ENCODE results near the gene UBL4A.
A peak's percentile ranks its signal among the peaks of the same experiment; 100 is the strongest.

The UBL4A gene

DNA sequence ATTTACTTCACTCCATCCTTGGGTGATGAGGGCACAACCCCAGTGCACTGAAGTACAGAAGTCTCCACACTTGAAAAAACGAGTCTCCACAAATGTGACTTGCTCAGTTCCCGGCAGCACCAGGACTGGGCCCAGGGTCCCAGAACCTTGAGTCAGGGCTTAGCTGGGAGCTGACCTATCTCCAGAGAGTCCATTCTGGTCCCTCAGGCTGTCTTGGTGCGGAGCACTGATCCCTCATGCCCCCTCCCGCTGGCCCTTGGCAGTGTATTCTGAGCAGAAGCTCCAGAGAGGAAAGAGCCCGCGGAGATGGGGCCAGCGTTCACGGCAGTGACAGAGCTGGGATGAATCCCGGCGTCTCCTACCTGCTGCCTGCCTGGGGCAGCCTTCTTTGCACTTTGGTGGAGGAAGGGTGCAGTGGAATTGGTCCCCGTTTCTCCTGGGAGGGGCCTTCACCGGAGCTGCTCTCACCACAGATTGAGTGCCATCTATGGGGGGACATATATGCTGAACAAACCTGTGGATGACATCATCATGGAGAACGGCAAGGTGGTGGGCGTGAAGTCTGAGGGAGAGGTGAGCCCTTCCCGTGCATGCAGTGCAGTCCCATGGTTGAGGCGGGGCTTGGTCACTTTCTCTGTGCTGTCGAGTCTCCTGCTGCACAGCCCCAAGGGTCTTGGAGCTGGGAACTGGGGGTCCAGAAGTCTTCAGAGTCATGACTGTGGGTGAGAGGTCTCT, 45.6 kb downstream of the UBL4A start:
- Histone ChIP-seq H3K79me2 (ENCODE audit: insufficient read depth, low read length) (peaks cover 7% of the 10 kb centered on the region; the same call in 1 of the 2 replicates), H3K9ac (ENCODE audit: low read length) (no peak overlapping the region), H3K9me2 (ENCODE audit: low read depth, low read length) (no peaks in the 10 kb centered on the region), H3K4me3 (ENCODE audit: low read depth, low read length, poor library complexity, severe bottlenecking) (no peak overlapping the region), H3K27ac (ENCODE audit: low read depth, low read length, poor library complexity, severe bottlenecking) (no peak overlapping the region), H3K9me3 (ENCODE audit: low read length) (no peaks in the 10 kb centered on the region), H3K36me3 (ENCODE audit: insufficient read depth, low read length) (peaks cover 20% of the 10 kb centered on the region), H2AFZ (ENCODE audit: low read length) (no peak overlapping the region), H3K4me1 (ENCODE audit: insufficient read depth, low read length, severe bottlenecking) (peaks cover 36% of the 10 kb centered on the region), H3K4me2 (ENCODE audit: low read length) (no peak overlapping the region), H3K27me3 (ENCODE audit: insufficient read depth, low read length) (no peaks in the 10 kb centered on the region), H3F3A (ENCODE audit: insufficient read depth, low read length) (no peaks in the 10 kb centered on the region), H4K20me1 (ENCODE audit: insufficient read depth, low read length) (no peaks in the 10 kb centered on the region)
- TF ChIP-seq EZH2 (IDR thresholded peaks at IDR 0.05; ENCODE audit: borderline replicate concordance, low read length) = no peak
- TF ChIP-seq, protein P1, sequence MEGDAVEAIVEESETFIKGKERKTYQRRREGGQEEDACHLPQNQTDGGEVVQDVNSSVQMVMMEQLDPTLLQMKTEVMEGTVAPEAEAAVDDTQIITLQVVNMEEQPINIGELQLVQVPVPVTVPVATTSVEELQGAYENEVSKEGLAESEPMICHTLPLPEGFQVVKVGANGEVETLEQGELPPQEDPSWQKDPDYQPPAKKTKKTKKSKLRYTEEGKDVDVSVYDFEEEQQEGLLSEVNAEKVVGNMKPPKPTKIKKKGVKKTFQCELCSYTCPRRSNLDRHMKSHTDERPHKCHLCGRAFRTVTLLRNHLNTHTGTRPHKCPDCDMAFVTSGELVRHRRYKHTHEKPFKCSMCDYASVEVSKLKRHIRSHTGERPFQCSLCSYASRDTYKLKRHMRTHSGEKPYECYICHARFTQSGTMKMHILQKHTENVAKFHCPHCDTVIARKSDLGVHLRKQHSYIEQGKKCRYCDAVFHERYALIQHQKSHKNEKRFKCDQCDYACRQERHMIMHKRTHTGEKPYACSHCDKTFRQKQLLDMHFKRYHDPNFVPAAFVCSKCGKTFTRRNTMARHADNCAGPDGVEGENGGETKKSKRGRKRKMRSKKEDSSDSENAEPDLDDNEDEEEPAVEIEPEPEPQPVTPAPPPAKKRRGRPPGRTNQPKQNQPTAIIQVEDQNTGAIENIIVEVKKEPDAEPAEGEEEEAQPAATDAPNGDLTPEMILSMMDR (IDR thresholded peaks at IDR 0.05; ENCODE audit: low read length) = no peak

DNA sequence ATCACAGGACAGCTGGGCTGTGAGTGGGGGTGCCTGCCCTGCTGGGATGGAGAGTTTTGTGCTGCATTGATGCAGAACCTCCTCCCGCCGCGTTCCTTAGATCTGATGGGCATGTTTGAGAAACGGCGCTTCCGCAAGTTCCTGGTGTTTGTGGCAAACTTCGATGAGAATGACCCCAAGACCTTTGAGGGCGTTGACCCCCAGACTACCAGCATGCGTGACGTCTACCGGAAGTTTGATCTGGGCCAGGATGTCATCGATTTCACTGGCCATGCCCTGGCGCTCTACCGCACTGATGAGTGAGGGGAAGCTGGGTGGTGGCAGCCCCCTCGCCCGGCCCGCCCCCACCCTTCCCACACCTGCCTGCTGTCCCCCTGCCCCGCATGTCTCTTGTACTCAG, 46.6 kb downstream of the UBL4A start:
- TF ChIP-seq, protein P1 (IDR thresholded peaks at IDR 0.05; ENCODE audit: low read length) = no peak
- no peak for TF ChIP-seq EZH2 (IDR thresholded peaks at IDR 0.05; ENCODE audit: borderline replicate concordance, low read length)
- no peak overlapping the region for H3K27ac ChIP-seq (ENCODE audit: low read depth, low read length, poor library complexity, severe bottlenecking)

DNA sequence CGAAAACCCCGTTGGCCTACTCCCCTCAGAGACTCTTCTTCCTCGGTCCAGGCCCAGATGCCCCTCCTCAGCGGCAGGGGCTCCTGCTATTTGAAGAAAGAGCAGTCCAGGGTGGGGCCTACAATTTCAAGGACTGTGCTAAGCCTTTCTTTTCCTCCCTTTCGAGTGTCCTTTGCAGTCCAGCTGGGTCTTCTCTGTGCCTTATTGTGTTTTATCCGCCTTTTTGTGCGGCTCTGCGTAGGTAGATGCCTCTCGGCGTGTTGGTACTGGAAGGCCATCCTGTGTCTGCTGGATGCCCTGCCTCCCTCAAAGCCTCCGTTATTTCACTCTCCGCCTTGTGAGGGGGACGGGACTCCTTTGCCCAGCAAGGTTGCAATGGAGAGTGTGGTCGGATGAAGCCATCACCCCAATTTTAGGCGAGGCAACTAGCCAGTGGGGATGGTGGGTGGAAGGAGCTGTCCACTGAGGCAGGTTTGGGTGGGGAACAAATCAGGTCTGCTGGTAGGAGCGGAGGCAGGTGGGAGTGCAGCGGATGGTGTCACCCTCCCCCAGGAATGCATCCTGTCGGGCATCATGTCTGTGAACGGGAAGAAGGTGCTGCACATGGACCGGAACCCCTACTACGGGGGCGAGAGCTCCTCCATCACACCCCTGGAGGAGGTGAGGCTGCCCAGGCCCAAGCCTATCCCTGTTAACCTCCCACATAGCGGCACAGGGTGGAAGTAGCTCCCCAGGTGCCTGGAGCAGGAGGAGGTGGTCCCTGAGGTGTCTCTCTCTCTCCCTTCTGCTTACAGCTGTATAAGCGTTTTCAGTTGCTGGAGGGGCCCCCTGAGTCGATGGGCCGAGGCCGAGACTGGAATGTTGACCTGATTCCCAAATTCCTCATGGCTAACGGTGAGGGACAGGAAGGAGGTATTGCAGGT, 48.2 kb downstream of the UBL4A start:
- Histone ChIP-seq H3K4me2 (ENCODE audit: low read length) (peak overlapping the region; percentile 96), H3F3A (ENCODE audit: insufficient read depth, low read length) (no peaks in the 10 kb centered on the region), H3K79me2 (ENCODE audit: insufficient read depth, low read length) (peaks cover 7% of the 10 kb centered on the region; the same call in 1 of the 2 replicates), H3K4me3 (ENCODE audit: low read depth, low read length, poor library complexity, severe bottlenecking) (peak overlapping the region; percentile 81), H3K9me3 (ENCODE audit: low read length) (no peaks in the 10 kb centered on the region), H3K9me2 (ENCODE audit: low read depth, low read length) (no peaks in the 10 kb centered on the region), H3K36me3 (ENCODE audit: insufficient read depth, low read length) (peaks cover 30% of the 10 kb centered on the region), H3K4me1 (ENCODE audit: insufficient read depth, low read length, severe bottlenecking) (peaks cover 21% of the 10 kb centered on the region), H2AFZ (ENCODE audit: low read length) (no peak overlapping the region), H3K27ac (ENCODE audit: low read depth, low read length, poor library complexity, severe bottlenecking) (no peak overlapping the region), H4K20me1 (ENCODE audit: insufficient read depth, low read length) (no peaks in the 10 kb centered on the region), H3K27me3 (ENCODE audit: insufficient read depth, low read length) (no peaks in the 10 kb centered on the region), H3K9ac (ENCODE audit: low read length) (peak overlapping the region; percentile 76)
- TF ChIP-seq EZH2 (IDR thresholded peaks at IDR 0.05; ENCODE audit: borderline replicate concordance, low read length) = no peak
- TF ChIP-seq, protein P1 (IDR thresholded peaks at IDR 0.05; ENCODE audit: low read length) = no peak

More for the DNA sequence above, 46.6 kb downstream of the UBL4A start:
- Histone ChIP-seq H3K9ac (ENCODE audit: low read length) (no peak overlapping the region), H3K27me3 (ENCODE audit: insufficient read depth, low read length) (no peaks in the 10 kb centered on the region), H3K4me2 (ENCODE audit: low read length) (no peak overlapping the region), H3K79me2 (ENCODE audit: insufficient read depth, low read length) (peaks cover 7% of the 10 kb centered on the region; the same call in 1 of the 2 replicates), H3F3A (ENCODE audit: insufficient read depth, low read length) (no peaks in the 10 kb centered on the region), H3K4me3 (ENCODE audit: low read depth, low read length, poor library complexity, severe bottlenecking) (no peak overlapping the region), H3K9me3 (ENCODE audit: low read length) (no peaks in the 10 kb centered on the region), H4K20me1 (ENCODE audit: insufficient read depth, low read length) (no peaks in the 10 kb centered on the region), H3K4me1 (ENCODE audit: insufficient read depth, low read length, severe bottlenecking) (peaks cover 31% of the 10 kb centered on the region), H2AFZ (ENCODE audit: low read length) (no peak overlapping the region), H3K36me3 (ENCODE audit: insufficient read depth, low read length) (peaks cover 26% of the 10 kb centered on the region), H3K9me2 (ENCODE audit: low read depth, low read length) (no peaks in the 10 kb centered on the region)

Measured in OCI-LY1 (cell line).